WTC11 (cell line): ENCODE results near the gene MACROH2A2. TPM values are rescaled to one million over a fixed set of nuclear protein-coding genes. Genes with fewer than 3 reads are reported as not detected.

ENCODE experiments used
- ATAC-seq: fragments of 200-7000 bp; cut with Tn5 transposase; 2 replicates; pipeline ENCODE4 v1.10.0; 2021; ENCODE audit warnings: mild to moderate bottlenecking, moderate library complexity
- CTCF ChIA-PET: fragments of 300-600 bp; sonication (Branson Sonifier 250); formaldehyde crosslinking; loops from one replicate; lab custom pipeline; 2021; ENCODE audit warnings: antibody characterized with exemption; lab: Charles Lee
- POLR2A ChIA-PET: fragments of 350-600 bp; sonication (Branson Sonifier 250); formaldehyde crosslinking; loops from one replicate; lab custom pipeline; 2021; ENCODE audit warnings: antibody characterized with exemption; lab: Charles Lee
- DNase-seq: peaks from one replicate; pipeline ENCODE4 v3.0.0; 2021; ENCODE audit warnings: low spot score
- H3K27ac Mint-ChIP-seq: 2 replicates; pipeline ENCODE4 v1.8.0; 2021; ENCODE audit warnings: mixed read lengths
- H3K27me3 Mint-ChIP-seq: 2 replicates; pipeline ENCODE4 v1.8.0; 2021; ENCODE audit warnings: low read depth, mild to moderate bottlenecking, moderate library complexity, mixed read lengths
- H3K36me3 Mint-ChIP-seq: 2 replicates; pipeline ENCODE4 v1.8.0; 2021; ENCODE audit warnings: mixed read lengths
- H3K4me1 Mint-ChIP-seq: 2 replicates; pipeline ENCODE4 v1.8.0; 2022; ENCODE audit warnings: mixed read lengths
- H3K4me3 Mint-ChIP-seq: 2 replicates; pipeline ENCODE4 v1.8.0; 2021; ENCODE audit warnings: mild to moderate bottlenecking, moderate library complexity, mixed read lengths
- H3K9me3 Mint-ChIP-seq: 2 replicates; pipeline ENCODE4 v1.8.0; 2021; ENCODE audit warnings: mixed read lengths
- CREM ChIP-seq: sonication (generic); formaldehyde crosslinking; IDR thresholded peaks from 2 replicates; pipeline ENCODE4 v1.8.1; 2022; ENCODE audit warnings: mild to moderate bottlenecking, missing genetic modification reagents, moderate library complexity
- EMX1 ChIP-seq: fragments of 250-450 bp; sonication (Bioruptor Pico); IDR thresholded peaks from 2 replicates; pipeline ENCODE4 v1.8.0; 2021; ENCODE audit warnings: mild to moderate bottlenecking
- FOXP1 ChIP-seq: sonication (generic); formaldehyde crosslinking; IDR thresholded peaks from 2 replicates; pipeline ENCODE4 v1.8.0; 2022; ENCODE audit warnings: missing genetic modification reagents, mild to moderate bottlenecking, moderate library complexity, borderline replicate concordance
- PRRX2 ChIP-seq: fragments of 250-450 bp; sonication (Bioruptor Pico); IDR thresholded peaks from 2 replicates; pipeline ENCODE4 v1.8.0; 2021; ENCODE audit warnings: mild to moderate bottlenecking
- RORB ChIP-seq: fragments of 250-450 bp; sonication (Bioruptor Pico); IDR thresholded peaks from 2 replicates; pipeline ENCODE4 v1.9.0; 2021; ENCODE audit warnings: mild to moderate bottlenecking
- SP1 ChIP-seq: sonication (generic); formaldehyde crosslinking; conservative IDR thresholded peaks from 2 replicates; pipeline ENCODE4 v1.8.1; 2022; ENCODE audit warnings: missing genetic modification reagents
- ZNF671 ChIP-seq: fragments of 250-450 bp; sonication (Bioruptor Pico); IDR thresholded peaks from 2 replicates; pipeline ENCODE4 v1.8.0; 2021; ENCODE audit warnings: mild to moderate bottlenecking
- total RNA-seq: library from RNA; stranded (reverse); gene quantifications from 3 replicates; pipeline ENCODE4 v1.2.3, GENCODE V29; 2021
- TF ChIP-seq, protein P1 (sequence below): fragments of 200-600 bp; IDR thresholded peaks from 2 replicates; pipeline ENCODE4 v1.8.0; 2022; ENCODE audit warnings: antibody characterized with exemption
- TF ChIP-seq, protein P2 (sequence below): fragments of 250-450 bp; sonication (Bioruptor Pico); IDR thresholded peaks from 2 replicates; pipeline ENCODE4 v2.1.2; 2022; ENCODE audit warnings: mild to moderate bottlenecking, moderate library complexity
- TF ChIP-seq, protein P3 (sequence below): sonication (generic); formaldehyde crosslinking; IDR thresholded peaks from 2 replicates; pipeline ENCODE4 v1.8.0; 2022; ENCODE audit warnings: missing genetic modification reagents
- TF ChIP-seq, protein P4 (sequence below): fragments of 250-450 bp; sonication (Bioruptor Pico); IDR thresholded peaks from 2 replicates; pipeline ENCODE4 v1.8.0; 2021; ENCODE audit warnings: mild to moderate bottlenecking
- TF ChIP-seq, protein P5 (sequence below): fragments of 250-450 bp; sonication (Bioruptor Pico); conservative IDR thresholded peaks from 2 replicates; pipeline ENCODE4 v1.9.0; 2021; ENCODE audit warnings: mild to moderate bottlenecking
- TF ChIP-seq, protein P6 (sequence below): fragments of 250-450 bp; sonication (Bioruptor Pico); IDR thresholded peaks from 2 replicates; pipeline ENCODE4 v1.9.0; 2021; ENCODE audit warnings: mild to moderate bottlenecking, borderline replicate concordance

MACROH2A2 gene
- total RNA-seq, 1 experiment from 2014 or later: 35.4 TPM

DNA sequence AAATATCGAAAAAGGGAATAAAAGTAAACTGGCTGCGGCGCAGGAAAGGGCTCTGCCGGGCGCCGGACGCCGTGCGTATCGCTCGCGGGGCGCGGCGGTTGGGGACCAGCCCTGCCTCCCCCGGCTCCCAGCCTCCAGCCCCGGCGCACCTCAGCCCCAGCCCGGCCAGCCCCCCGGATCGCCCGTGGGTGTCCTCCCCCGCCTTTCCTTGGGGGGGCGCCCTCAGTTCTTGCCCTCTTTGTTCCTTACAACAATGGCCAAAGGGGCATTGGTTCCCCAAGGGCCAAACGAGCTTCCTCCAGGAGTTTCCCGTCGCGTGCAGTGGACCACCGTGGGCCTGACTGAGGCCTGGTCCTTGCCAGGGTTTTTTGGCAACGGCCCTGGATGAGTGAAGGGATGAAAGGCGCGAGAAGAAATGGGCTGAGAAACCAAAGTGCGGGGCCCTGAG, 1.2 kb downstream of the MACROH2A2 start:
- ChIA-PET CTCF (interaction anchor here (1.0 to 1.2 kb wide), 3 partner anchors 9 to 139 kb away, joined by 3 to 5 read pairs (median 3); no protein-coding TSS in a partner anchor), POLR2A (interaction anchor here (0.6 kb wide), 1 partner anchor 1629 kb away, joined by 4 read pairs; no protein-coding TSS in a partner anchor)
- Mint-ChIP-seq H3K4me1 (peaks cover 29% of the 10 kb centered on the region), H3K27me3 (peaks cover 71% of the 10 kb centered on the region), H3K9me3 (no peaks in the 10 kb centered on the region), H3K27ac (no peak overlapping the region), H3K36me3 (no peaks in the 10 kb centered on the region), H3K4me3 (peak overlapping the region; percentile 74)
- DNase-seq: peak; percentile 70
- peak; percentile 34 for ATAC-seq
- TF ChIP-seq SP1 (CRISPR knock-in tag) (no peak), EMX1 (CRISPR knock-in tag) (peak; percentile 90), FOXP1 (peak; percentile 37; the same call in 1 of the 2 replicates), ZNF671 (peak; percentile 62; the same call in 1 of the 2 replicates), CREM (no peak), PRRX2 (CRISPR knock-in tag) (peak; percentile 76; the same call in 1 of the 2 replicates), RORB (CRISPR knock-in tag) (no peak)
- TF ChIP-seq, protein P1, sequence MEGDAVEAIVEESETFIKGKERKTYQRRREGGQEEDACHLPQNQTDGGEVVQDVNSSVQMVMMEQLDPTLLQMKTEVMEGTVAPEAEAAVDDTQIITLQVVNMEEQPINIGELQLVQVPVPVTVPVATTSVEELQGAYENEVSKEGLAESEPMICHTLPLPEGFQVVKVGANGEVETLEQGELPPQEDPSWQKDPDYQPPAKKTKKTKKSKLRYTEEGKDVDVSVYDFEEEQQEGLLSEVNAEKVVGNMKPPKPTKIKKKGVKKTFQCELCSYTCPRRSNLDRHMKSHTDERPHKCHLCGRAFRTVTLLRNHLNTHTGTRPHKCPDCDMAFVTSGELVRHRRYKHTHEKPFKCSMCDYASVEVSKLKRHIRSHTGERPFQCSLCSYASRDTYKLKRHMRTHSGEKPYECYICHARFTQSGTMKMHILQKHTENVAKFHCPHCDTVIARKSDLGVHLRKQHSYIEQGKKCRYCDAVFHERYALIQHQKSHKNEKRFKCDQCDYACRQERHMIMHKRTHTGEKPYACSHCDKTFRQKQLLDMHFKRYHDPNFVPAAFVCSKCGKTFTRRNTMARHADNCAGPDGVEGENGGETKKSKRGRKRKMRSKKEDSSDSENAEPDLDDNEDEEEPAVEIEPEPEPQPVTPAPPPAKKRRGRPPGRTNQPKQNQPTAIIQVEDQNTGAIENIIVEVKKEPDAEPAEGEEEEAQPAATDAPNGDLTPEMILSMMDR: 0 out of 2 replicates have a peak, but pooled peaks have one; percentile 29
- TF ChIP-seq, protein P2, sequence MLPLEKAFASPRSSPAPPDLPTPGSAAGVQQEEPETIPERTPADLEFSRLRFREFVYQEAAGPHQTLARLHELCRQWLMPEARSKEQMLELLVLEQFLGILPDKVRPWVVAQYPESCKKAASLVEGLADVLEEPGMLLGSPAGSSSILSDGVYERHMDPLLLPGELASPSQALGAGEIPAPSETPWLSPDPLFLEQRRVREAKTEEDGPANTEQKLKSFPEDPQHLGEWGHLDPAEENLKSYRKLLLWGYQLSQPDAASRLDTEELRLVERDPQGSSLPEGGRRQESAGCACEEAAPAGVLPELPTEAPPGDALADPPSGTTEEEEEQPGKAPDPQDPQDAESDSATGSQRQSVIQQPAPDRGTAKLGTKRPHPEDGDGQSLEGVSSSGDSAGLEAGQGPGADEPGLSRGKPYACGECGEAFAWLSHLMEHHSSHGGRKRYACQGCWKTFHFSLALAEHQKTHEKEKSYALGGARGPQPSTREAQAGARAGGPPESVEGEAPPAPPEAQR (CRISPR knock-in tag): peak; percentile 58; the same call in 1 of the 2 replicates
- TF ChIP-seq, protein P3, sequence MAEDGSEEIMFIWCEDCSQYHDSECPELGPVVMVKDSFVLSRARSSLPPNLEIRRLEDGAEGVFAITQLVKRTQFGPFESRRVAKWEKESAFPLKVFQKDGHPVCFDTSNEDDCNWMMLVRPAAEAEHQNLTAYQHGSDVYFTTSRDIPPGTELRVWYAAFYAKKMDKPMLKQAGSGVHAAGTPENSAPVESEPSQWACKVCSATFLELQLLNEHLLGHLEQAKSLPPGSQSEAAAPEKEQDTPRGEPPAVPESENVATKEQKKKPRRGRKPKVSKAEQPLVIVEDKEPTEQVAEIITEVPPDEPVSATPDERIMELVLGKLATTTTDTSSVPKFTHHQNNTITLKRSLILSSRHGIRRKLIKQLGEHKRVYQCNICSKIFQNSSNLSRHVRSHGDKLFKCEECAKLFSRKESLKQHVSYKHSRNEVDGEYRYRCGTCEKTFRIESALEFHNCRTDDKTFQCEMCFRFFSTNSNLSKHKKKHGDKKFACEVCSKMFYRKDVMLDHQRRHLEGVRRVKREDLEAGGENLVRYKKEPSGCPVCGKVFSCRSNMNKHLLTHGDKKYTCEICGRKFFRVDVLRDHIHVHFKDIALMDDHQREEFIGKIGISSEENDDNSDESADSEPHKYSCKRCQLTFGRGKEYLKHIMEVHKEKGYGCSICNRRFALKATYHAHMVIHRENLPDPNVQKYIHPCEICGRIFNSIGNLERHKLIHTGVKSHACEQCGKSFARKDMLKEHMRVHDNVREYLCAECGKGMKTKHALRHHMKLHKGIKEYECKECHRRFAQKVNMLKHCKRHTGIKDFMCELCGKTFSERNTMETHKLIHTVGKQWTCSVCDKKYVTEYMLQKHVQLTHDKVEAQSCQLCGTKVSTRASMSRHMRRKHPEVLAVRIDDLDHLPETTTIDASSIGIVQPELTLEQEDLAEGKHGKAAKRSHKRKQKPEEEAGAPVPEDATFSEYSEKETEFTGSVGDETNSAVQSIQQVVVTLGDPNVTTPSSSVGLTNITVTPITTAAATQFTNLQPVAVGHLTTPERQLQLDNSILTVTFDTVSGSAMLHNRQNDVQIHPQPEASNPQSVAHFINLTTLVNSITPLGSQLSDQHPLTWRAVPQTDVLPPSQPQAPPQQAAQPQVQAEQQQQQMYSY (CRISPR knock-in tag): peak; percentile 22; the same call in 1 of the 2 replicates
- TF ChIP-seq, protein P4, sequence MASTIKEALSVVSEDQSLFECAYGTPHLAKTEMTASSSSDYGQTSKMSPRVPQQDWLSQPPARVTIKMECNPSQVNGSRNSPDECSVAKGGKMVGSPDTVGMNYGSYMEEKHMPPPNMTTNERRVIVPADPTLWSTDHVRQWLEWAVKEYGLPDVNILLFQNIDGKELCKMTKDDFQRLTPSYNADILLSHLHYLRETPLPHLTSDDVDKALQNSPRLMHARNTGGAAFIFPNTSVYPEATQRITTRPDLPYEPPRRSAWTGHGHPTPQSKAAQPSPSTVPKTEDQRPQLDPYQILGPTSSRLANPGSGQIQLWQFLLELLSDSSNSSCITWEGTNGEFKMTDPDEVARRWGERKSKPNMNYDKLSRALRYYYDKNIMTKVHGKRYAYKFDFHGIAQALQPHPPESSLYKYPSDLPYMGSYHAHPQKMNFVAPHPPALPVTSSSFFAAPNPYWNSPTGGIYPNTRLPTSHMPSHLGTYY (CRISPR knock-in tag): peak; percentile 90; the same call in 1 of the 2 replicates
- TF ChIP-seq, protein P5, sequence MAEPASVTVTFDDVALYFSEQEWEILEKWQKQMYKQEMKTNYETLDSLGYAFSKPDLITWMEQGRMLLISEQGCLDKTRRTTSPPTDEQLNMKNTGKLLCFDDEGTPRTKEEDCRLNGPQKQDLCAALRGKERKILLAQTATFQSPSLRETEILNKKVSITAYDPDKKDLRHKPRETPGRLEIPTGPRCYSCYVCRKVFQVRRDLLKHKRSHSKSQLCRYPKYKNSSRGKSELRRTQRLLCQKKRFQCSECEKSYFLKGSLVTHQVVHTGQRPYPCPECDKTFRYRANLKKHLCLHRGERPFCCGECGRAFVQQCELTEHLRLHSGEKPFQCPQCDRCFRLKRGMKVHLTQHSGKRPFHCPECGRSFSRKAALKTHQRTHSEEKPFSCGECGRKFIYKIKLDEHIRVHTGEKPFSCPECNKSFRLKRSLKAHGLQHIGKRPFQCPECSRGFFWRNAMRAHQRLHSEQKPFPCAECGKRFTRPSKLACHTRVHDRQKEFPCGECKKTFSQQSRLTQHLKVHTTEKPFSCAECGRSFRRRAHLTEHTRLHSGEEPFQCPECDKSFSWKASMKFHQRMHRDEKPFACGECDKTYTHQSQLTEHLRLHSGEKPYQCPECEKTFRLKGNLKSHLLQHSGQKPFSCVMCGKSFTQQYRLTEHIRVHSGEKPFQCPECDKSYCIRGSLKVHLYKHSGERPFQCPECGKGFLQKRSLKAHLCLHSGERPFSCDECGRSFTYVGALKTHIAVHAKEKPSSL (CRISPR knock-in tag): 0 out of 2 replicates have a peak, but pooled peaks have one; percentile 44
- TF ChIP-seq, protein P6, sequence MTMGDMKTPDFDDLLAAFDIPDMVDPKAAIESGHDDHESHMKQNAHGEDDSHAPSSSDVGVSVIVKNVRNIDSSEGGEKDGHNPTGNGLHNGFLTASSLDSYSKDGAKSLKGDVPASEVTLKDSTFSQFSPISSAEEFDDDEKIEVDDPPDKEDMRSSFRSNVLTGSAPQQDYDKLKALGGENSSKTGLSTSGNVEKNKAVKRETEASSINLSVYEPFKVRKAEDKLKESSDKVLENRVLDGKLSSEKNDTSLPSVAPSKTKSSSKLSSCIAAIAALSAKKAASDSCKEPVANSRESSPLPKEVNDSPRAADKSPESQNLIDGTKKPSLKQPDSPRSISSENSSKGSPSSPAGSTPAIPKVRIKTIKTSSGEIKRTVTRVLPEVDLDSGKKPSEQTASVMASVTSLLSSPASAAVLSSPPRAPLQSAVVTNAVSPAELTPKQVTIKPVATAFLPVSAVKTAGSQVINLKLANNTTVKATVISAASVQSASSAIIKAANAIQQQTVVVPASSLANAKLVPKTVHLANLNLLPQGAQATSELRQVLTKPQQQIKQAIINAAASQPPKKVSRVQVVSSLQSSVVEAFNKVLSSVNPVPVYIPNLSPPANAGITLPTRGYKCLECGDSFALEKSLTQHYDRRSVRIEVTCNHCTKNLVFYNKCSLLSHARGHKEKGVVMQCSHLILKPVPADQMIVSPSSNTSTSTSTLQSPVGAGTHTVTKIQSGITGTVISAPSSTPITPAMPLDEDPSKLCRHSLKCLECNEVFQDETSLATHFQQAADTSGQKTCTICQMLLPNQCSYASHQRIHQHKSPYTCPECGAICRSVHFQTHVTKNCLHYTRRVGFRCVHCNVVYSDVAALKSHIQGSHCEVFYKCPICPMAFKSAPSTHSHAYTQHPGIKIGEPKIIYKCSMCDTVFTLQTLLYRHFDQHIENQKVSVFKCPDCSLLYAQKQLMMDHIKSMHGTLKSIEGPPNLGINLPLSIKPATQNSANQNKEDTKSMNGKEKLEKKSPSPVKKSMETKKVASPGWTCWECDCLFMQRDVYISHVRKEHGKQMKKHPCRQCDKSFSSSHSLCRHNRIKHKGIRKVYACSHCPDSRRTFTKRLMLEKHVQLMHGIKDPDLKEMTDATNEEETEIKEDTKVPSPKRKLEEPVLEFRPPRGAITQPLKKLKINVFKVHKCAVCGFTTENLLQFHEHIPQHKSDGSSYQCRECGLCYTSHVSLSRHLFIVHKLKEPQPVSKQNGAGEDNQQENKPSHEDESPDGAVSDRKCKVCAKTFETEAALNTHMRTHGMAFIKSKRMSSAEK (CRISPR knock-in tag): peak; percentile 38; the same call in 1 of the 2 replicates
